ENCODE measurements around the gene ATAD2B. TPM values are rescaled to one million over a fixed set of nuclear protein-coding genes. Genes with fewer than 3 reads are reported as not detected.
"Not testable (repeated sequence)": the region's sequence is repeated elsewhere in the genome, so short reads cannot be mapped to it uniquely, and the experiment has no call there.

The ATAD2B gene
- 10 to 100 TPM; 16.8 to 20.0 TPM for total RNA-seq

DNA sequence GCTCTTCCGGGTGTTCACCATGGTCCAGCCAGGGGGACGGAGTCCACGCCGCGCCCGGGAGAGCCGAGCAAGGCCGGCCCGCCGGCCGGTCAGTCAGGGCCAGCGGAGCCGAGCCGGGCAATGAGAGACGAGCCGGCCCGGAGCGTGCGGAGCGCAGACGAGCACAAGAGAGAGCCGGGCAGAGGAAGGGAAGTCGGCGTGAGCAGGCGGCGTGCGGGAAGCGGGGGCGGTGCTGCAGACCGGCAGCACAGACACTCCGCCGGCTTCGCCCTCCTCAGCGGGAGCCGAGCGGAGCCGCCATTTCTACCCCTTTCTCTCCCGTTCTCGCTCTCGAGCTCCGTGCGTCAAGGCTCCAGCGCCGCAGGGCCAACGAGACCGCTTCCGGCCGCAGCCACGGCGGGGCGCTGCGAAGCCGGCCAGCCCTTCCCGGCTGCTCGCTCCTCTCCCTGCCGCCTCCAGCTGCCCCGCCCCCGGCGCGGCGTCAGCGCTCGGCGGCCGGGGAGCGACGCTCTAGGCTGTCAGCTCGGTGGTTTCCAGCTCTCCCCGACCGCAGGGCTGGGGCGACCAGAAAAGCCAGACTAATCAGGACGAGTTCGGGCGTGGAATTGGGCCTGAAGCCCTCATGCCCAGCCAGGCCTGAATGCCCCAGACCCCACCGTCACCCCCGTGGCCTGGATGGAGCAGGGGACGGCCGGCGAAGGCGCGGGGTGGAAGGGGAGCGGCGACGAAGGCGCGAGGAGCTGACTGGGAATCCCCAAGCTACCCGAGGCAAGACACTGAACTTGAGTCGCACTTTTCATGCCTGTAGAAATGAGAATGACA is at the start of gene ATAD2B:
Gene ATAD2B (minus strand): TSS at position 374 of the 822 bp plus-strand sequence. CDS start 353 bp downstream, at position 21.
- intact Hi-C loops (cut with DNase I), result no loop called here
- Histone ChIP-seq H3K4me1 (peaks cover 36% of the 10 kb centered on the region), H3K27ac (peak within 1 kb of the TSS; percentile 96 to 98 (median 98)), H3K9me3 (no peaks in the 10 kb centered on the region), H3K4me3 (peak within 1 kb of the TSS; percentile 59 to 80), H3K27me3 (no peaks in the 10 kb centered on the region), H3K36me3 (replicated peaks in 1 of 2; ENCODE audit: insufficient read depth in 1 of 2, low read depth in 2 of 2) (no peaks in the 10 kb centered on the region)
- 0% methylated on average over 4 to 83 of the region's 88 CpGs for WGBS, 2 donors
- TF ChIP-seq POLR2A (IDR thresholded peaks at IDR 0.05), result peak; percentile 89 to 96 (median 94)
- TF ChIP-seq, protein P1, sequence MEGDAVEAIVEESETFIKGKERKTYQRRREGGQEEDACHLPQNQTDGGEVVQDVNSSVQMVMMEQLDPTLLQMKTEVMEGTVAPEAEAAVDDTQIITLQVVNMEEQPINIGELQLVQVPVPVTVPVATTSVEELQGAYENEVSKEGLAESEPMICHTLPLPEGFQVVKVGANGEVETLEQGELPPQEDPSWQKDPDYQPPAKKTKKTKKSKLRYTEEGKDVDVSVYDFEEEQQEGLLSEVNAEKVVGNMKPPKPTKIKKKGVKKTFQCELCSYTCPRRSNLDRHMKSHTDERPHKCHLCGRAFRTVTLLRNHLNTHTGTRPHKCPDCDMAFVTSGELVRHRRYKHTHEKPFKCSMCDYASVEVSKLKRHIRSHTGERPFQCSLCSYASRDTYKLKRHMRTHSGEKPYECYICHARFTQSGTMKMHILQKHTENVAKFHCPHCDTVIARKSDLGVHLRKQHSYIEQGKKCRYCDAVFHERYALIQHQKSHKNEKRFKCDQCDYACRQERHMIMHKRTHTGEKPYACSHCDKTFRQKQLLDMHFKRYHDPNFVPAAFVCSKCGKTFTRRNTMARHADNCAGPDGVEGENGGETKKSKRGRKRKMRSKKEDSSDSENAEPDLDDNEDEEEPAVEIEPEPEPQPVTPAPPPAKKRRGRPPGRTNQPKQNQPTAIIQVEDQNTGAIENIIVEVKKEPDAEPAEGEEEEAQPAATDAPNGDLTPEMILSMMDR (IDR thresholded peaks at IDR 0.05), result peak; percentile 77 to 99 (median 87)
- ATAC-seq (peak; percentile 93), DNase-seq (peak; percentile 90 to 94 (median 93))

DNA sequence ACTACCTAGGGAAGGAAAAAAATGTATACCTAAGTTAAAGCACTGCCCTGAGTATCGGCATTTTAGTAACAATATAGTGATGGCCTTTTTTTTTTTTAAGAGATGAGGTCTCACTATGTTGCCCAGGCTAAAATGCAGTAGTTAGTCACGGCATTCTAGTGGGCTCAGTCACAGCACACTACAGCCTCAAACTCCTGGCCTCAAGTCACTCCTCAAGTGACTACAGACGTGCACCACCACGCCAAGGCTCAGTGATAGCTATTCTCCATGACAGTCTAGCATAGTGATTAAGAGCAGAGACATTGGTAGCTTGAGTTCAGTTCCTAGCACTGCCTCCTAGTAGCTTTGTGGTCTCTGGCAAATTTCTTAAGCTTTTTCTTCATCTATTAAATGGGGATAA is 40.9 kb upstream of the ATAD2B start:
- no peaks in the 10 kb centered on the region for H3K27me3 ChIP-seq
- no peak overlapping the region for H3K4me3 ChIP-seq
- ATAC-seq (no peak), DNase-seq (no peak)
- no peaks in the 10 kb centered on the region for H3K36me3 ChIP-seq (replicated peaks in 1 of 2; ENCODE audit: insufficient read depth in 1 of 2, low read depth in 2 of 2)
- WGBS, 2 donors, result 94 to 95% methylated on average over 4 of the region's 4 CpGs
- no peak for TF ChIP-seq POLR2A (IDR thresholded peaks at IDR 0.05)
- TF ChIP-seq, protein P1 (IDR thresholded peaks at IDR 0.05), result no peak
- H3K4me1 ChIP-seq, result no peaks in the 10 kb centered on the region
- intact Hi-C loops (cut with DNase I), result no loop called here
- no peaks in the 10 kb centered on the region for H3K9me3 ChIP-seq
- H3K27ac ChIP-seq, result no peak overlapping the region

DNA sequence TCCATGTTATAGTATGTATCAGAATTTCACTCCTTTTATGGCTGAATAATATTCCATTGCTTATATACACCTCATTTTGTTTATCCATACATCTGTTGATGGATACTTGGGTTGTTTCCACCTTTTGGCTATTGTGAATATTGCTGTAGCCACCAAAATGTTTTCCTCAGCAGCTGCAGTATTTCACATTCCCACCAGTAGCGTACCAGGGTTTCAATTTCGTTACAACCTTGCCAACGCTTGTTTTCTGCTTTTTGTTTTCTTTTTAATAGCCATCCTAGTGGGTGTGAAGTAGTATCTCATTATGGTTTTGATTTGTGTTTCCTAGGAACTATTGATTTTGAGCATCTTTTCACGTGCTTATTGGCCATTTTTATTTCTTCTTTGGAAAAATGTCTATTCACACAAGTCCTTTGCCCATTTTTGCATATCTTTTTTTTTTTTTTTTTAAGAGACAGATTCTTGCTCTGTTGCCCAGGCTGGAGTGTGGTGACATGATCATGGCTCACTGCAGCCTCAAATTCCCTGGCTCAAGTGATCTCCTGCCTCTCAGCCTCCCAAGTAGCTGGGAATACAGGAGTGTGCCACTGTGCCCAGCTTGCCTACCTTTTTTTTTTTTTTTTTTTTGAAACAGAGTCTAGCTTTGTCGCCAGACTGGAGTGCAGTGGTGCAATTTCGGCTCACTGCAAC is 27.5 kb upstream of the ATAD2B start:
- Histone ChIP-seq H3K4me3 (no peak overlapping the region), H3K4me1 (no peaks in the 10 kb centered on the region), H3K27me3 (no peaks in the 10 kb centered on the region), H3K27ac (no peak overlapping the region), H3K9me3 (no peaks in the 10 kb centered on the region), H3K36me3 (replicated peaks in 1 of 2; ENCODE audit: insufficient read depth in 1 of 2, low read depth in 2 of 2) (no peaks in the 10 kb centered on the region)
- DNase-seq, result no peak
- WGBS, 2 donors, result 81 to 87% methylated on average over 5 to 6 of the region's 6 CpGs
- intact Hi-C loops (cut with DNase I), result loop anchor here (10.0 kb wide), 1 partner anchor 110 kb away; no protein-coding TSS in a partner anchor
- ATAC-seq, result no peak
- no peak for TF ChIP-seq POLR2A (IDR thresholded peaks at IDR 0.05)
- TF ChIP-seq, protein P1 (IDR thresholded peaks at IDR 0.05), result no peak

DNA sequence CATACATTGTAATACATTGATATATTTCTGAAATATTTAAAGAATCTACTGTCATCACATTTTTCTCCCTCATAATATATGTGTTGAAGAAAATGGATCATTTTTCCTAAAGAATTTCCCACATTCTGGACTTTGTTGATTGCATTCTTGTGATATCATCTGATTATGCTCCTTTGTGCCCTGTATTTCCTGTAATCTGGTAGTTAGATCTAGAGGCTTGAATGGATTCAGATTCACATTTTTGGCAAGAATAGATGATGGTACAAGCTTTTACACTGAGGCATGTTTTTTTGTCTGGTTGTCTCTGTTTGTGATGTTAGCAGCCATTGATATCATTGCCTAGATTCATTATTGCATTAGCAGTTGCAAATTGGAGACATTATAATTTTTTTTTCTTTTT is 26.7 kb upstream of the ATAD2B start:
- H3K27me3 ChIP-seq, result no peaks in the 10 kb centered on the region
- DNase-seq (no peak), ATAC-seq (no peak)
- TF ChIP-seq, protein P1 (IDR thresholded peaks at IDR 0.05), result no peak
- TF ChIP-seq POLR2A (IDR thresholded peaks at IDR 0.05), result no peak
- H3K4me1 ChIP-seq, result no peaks in the 10 kb centered on the region
- no peak overlapping the region for H3K27ac ChIP-seq
- intact Hi-C loops (cut with DNase I), result loop anchor here (10.0 kb wide), 1 partner anchor 111 kb away; no protein-coding TSS in a partner anchor
- H3K9me3 ChIP-seq, result no peaks in the 10 kb centered on the region
- no peak overlapping the region for H3K4me3 ChIP-seq
- H3K36me3 ChIP-seq (replicated peaks in 1 of 2; ENCODE audit: insufficient read depth in 1 of 2, low read depth in 2 of 2), result no peaks in the 10 kb centered on the region

DNA sequence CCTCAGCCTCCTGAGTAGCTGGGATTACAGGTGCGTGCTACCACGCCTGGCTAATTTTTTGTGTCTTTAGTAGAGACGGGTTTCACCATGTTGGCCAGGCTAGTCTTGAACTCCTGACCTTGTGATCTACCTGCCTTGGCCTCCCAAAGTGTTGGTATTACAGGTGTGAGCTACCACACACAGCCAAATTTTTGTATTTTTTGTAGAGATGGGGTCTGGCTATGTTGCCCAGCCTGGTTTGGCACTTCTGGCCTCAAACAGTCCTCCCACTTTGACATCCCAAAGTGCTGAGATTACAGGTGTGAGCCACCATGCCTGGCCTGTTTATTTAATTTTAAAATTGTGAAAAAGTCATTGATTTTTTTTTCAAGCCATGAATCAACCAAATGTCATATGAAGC is 25.6 kb upstream of the ATAD2B start:
- 96 to 97% methylated on average over 3 of the region's 3 CpGs for WGBS, 2 donors
- H3K27me3 ChIP-seq; H3K9me3 ChIP-seq; H3K4me3 ChIP-seq; H3K4me1 ChIP-seq; H3K36me3 ChIP-seq (replicated peaks in 1 of 2; ENCODE audit: insufficient read depth in 1 of 2, low read depth in 2 of 2); H3K27ac ChIP-seq; DNase-seq; ATAC-seq: not testable (repeated sequence)
- intact Hi-C loops (cut with DNase I), result loop anchor here (10.0 kb wide), 1 partner anchor 112 kb away; no protein-coding TSS in a partner anchor

Data from body of pancreas (tissue), 4 donors.